Activated naive CD8-positive, alpha-beta T cell treated with anti-CD3 and anti-CD28 coated beads, Interleukin-2, amount 10 ng/mL, durations not matched to agents 7 days and 5 days (primary cell): Measurements from ENCODE around the gene RAB11FIP4. TPM values are rescaled to one million over a fixed set of nuclear protein-coding genes. Genes with fewer than 3 reads are reported as not detected.

Experiments
- ATAC-seq: fragments of 150-1000 bp; cut with Tn5 transposase; one replicate; pipeline ENCODE4 v1.10.0; 2021; ENCODE audit warnings: low read depth, moderate library complexity
- POLR2A ChIA-PET: fragments of 350-600 bp; sonication (Branson Sonifier 250); formaldehyde crosslinking; loops from one replicate; lab custom pipeline; 2021; ENCODE audit warnings: antibody characterized with exemption; lab: Charles Lee
- DNase-seq: peaks from one replicate; pipeline ENCODE4 v3.0.0; 2021
- H3K27ac Mint-ChIP-seq: one replicate; pipeline ENCODE4 v1.8.0; 2022; ENCODE audit warnings: mild to moderate bottlenecking, mixed read lengths
- H3K27me3 Mint-ChIP-seq: one replicate; pipeline ENCODE4 v1.8.0; 2022; ENCODE audit warnings: mild to moderate bottlenecking, moderate library complexity, mixed read lengths
- H3K36me3 Mint-ChIP-seq: one replicate; pipeline ENCODE4 v1.8.0; 2021; ENCODE audit warnings: mild to moderate bottlenecking, mixed read lengths
- H3K4me1 Mint-ChIP-seq: one replicate; pipeline ENCODE4 v1.8.0; 2021; ENCODE audit warnings: mixed read lengths
- H3K4me3 Mint-ChIP-seq: one replicate; pipeline ENCODE4 v1.8.0; 2022; ENCODE audit warnings: mild to moderate bottlenecking, moderate library complexity, mixed read lengths
- H3K9me3 Mint-ChIP-seq: one replicate; pipeline ENCODE4 v1.8.0; 2021; ENCODE audit warnings: mixed read lengths
- total RNA-seq, 2 experiments: library from RNA; stranded (reverse); gene quantifications; one replicate each; pipeline ENCODE4 v1.2.3, GENCODE V29; 2021

RAB11FIP4 gene
- total RNA-seq, 2 experiments from 2014 or later = 38.5 to 42.0 TPM

DNA sequence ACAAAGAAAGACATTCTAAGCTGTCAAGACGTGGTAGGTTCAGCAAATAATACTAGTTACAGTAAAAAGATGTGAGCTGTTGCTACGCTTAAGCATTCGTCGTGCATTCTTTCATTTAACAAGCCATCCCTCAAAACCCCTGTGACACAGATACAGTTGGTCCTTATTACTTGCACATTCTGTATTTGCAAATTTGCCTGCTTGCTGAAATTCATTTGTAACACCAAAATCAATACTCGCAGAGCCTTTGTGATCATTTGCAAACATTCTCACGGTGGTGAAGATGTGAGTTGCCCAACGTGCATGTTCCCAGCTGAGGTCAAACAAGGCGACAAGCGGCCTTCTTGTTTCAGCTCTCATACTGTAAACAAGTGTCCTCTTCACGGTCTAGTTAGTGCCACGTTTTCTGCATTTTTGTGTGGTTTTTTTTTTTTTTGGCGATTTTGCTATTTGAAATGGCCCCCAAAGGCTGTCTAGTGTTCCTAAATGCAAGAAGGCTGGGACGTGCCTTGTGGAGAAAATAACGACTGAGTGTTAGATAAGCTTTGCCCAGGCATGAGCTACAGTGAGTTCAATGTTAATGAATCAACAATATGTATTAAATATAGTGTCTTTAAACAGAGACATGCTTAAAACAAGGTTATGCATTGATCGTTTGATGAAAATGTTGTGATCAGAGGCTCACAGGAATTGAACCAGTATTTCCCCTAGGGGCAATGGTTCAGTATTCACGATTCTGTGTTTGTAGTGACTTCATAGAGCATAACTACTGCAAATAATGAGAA is 84.1 kb downstream of the RAB11FIP4 start:
- H3K27me3 Mint-ChIP-seq = peaks cover 14% of the 10 kb centered on the region
- DNase-seq (no peak), ATAC-seq (no peak)
- H3K4me3 Mint-ChIP-seq = no peak overlapping the region
- H3K36me3 Mint-ChIP-seq = no peaks in the 10 kb centered on the region
- H3K4me1 Mint-ChIP-seq = peaks cover 6% of the 10 kb centered on the region
- H3K27ac Mint-ChIP-seq = no peak overlapping the region
- POLR2A ChIA-PET = no interaction called here
- no peaks in the 10 kb centered on the region for H3K9me3 Mint-ChIP-seq

DNA sequence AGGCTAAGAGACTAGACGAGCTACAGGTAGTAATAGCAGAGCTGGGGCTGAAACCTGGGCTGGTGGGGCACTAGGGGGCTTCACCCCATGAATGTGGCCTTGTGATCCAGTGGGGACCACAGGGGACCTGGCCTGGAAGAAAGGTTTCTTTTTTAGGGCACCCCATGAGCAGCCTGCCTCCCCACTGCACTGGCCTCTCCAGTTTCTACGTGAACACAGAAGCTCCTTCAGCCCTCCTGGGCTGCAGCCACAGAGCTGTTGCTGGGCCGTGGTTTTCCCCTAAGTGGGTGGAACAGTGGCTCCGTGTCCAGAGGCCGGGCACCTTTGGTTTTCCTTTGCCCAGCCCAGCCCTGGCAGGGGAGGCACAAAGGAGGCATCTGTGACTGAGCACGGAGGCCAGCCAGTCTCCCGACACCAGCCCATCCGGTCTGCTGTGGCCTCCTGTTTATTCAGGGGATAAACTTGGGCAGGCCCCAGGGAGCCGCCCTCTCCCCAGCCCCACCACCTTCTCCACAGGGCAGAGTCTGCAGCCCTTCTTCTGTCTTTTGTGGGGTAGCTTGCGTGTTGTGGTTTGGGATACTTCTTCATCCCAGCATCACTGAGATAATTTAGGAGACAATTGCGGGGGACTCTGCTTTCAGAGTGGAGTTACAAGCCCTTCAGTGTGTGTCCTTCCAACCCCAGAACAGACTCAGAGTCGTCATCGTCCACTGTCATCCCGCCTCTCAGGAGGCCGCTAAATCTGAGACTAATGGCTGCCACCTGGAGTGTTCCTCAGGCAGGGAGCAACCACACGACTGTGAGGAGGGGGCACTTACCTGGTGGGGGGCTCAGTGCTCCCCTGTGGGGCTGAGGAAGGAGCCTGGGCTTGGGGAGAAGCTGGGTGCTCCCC is 85.3 kb downstream of the RAB11FIP4 start:
- ATAC-seq (no peak), DNase-seq (no peak)
- H3K36me3 Mint-ChIP-seq = no peaks in the 10 kb centered on the region
- no peak overlapping the region for H3K27ac Mint-ChIP-seq
- H3K27me3 Mint-ChIP-seq = peaks cover 20% of the 10 kb centered on the region
- H3K4me3 Mint-ChIP-seq = no peak overlapping the region
- H3K4me1 Mint-ChIP-seq = no peaks in the 10 kb centered on the region
- POLR2A ChIA-PET = no interaction called here
- H3K9me3 Mint-ChIP-seq = no peaks in the 10 kb centered on the region

DNA sequence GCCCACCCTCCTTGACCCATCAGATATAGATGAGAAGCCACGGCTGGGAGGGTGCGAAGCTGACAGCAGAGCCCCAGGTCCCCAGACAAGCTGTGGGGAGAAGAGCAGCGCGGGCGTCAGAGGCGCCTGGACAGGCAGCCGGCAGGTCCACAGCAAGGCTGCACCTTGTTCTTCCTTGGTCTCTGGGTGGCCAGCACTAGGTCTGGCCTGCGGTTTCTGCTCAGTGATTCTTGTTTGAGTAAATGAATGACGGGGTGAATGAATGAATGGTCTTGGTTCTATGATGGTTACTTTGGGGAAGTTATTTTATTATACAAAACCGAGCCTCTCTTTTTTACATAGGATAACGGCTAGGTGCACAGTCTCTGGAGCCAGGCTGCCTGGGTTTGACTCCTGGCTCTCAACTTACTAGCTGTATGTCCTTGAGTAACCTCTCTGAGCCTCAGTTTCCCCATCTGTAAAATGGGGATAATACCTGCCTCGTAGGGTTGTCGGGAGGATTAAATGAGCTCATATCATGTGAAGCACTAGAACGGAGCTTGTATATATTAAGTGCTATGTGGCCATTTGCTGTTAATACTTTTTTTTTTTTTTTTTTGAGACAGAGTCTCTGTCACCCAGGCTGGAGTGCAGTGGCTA is 86.1 kb downstream of the RAB11FIP4 start:
- Mint-ChIP-seq H3K9me3 (no peaks in the 10 kb centered on the region), H3K27me3 (peaks cover 22% of the 10 kb centered on the region), H3K27ac (no peak overlapping the region), H3K4me3 (no peak overlapping the region), H3K36me3 (no peaks in the 10 kb centered on the region), H3K4me1 (no peaks in the 10 kb centered on the region)
- POLR2A ChIA-PET = interaction anchor here (0.5 to 1.2 kb wide), 4 partner anchors 9 to 538 kb away, joined by 3 to 4 read pairs (median 3); no protein-coding TSS in a partner anchor
- ATAC-seq (no peak), DNase-seq (no peak)

DNA sequence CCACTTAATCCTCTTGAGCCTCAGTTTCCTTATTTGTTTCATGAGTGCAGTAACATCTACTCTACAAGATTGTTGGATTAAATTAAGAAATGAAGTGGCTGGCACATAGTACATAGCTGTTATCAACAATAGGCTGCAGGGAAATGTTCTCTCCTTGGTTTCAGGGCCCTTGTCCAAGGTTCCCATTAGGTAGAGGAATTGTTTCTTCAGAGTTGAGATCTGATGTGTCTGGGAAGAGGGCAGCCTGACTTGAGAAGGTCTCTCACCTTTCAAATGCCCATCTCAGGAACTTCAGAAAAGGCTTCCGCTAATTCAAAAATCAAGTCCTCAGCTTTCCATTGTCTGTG is 87.6 kb downstream of the RAB11FIP4 start:
- H3K36me3 Mint-ChIP-seq = no peaks in the 10 kb centered on the region
- POLR2A ChIA-PET = interaction anchor here (1.2 kb wide), 1 partner anchor 9 kb away, joined by 4 read pairs; no protein-coding TSS in a partner anchor
- H3K27ac Mint-ChIP-seq = no peak overlapping the region

DNA sequence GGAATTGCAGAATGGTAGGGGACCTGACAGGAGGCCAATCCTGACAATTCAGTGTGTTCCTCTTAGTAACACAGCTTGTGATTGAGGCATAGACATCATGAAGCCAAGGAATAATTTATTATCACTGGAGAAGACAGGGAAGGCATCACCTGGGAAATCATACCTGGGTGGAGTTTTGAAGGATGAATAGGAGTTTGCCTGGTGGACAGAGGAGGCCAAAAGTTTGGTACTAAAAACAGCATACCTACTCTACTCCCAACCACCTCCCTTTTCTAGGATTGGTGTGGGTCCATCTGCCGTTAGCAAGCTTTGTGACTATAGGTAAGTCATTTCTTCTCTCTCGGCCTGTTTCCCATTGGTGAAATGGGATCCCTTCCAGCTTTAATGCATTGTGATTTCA is 88.0 kb downstream of the RAB11FIP4 start:
- DNase-seq (no peak), ATAC-seq (no peak)
- H3K4me3 Mint-ChIP-seq = no peak overlapping the region
- no peaks in the 10 kb centered on the region for H3K9me3 Mint-ChIP-seq
- peaks cover 11% of the 10 kb centered on the region for H3K27me3 Mint-ChIP-seq
- POLR2A ChIA-PET = interaction anchor here (1.2 kb wide), 1 partner anchor 8 kb away, joined by 4 read pairs; no protein-coding TSS in a partner anchor
- H3K27ac Mint-ChIP-seq = no peak overlapping the region
- no peaks in the 10 kb centered on the region for H3K36me3 Mint-ChIP-seq
- H3K4me1 Mint-ChIP-seq = no peaks in the 10 kb centered on the region

More for the DNA sequence above, 87.6 kb downstream of the RAB11FIP4 start:
- Mint-ChIP-seq H3K9me3 (no peaks in the 10 kb centered on the region), H3K4me3 (no peak overlapping the region), H3K27me3 (peaks cover 12% of the 10 kb centered on the region), H3K4me1 (no peaks in the 10 kb centered on the region)
- DNase-seq = no peak
- ATAC-seq = no peak

DNA sequence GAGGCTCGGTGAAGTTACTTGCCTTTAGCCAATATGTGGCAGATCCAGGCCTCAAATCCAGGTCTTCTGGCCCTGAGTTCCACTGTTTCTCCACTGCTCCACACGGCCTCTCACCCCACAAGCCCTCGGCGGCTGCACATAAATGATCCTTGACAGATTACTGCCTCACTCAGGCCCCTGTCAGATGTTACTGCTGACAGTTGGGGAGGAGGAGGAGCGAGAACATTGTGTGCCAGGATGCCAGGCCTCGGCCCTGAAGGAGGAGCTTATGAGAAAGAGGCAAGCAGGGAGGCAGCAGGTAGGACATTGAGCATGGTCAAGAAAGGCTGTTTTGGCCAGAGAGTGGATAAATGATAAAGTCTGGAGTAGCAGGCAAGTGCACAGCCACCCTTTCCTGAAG is 88.6 kb downstream of the RAB11FIP4 start:
- Mint-ChIP-seq H3K36me3 (no peaks in the 10 kb centered on the region), H3K9me3 (no peaks in the 10 kb centered on the region), H3K4me1 (no peaks in the 10 kb centered on the region), H3K4me3 (no peak overlapping the region), H3K27ac (no peak overlapping the region), H3K27me3 (peaks cover 11% of the 10 kb centered on the region)
- ATAC-seq = no peak
- POLR2A ChIA-PET = no interaction called here
- DNase-seq = no peak

DNA sequence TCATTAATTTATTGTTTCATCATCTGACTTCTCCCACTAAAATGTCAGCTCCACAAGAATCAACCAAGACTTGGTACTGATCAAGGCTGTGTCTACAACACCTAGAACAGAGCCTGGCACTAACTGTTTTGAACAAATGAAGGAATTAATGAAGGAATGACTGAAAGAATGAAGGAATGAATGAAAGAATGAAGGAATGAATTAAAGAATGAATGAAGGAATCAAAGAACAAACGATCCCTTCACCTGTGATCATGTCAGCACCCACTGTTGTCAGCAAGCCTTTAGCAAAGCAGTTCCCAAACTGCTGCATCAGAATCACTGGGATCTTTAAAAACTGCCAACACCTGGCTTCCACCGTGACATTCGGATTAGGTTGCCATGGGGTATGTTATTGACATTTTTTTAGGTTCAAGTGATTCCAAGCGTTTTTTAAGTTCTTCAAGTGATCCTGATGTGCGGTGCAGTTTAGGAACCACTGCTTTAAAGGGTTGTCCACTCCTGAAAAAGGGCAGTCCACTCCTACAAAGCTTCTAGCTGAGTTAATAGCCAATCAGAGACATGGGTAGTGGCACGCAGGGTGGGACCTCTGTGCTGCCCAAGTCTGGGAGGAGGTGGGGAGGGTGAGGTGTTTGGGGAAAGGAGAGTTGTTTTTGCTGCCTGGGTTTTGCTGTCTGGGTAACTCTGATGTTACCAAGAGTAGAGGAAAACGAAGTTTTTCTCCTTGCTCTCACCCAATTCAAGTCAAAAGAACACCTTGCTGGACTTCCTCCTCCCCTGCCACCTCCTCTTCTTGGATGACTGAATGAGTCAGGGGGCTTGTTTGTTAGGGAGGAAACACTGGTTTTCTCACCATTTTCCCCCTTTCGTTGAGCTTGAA is 89.7 kb downstream of the RAB11FIP4 start:
- no peak overlapping the region for H3K27ac Mint-ChIP-seq
- H3K9me3 Mint-ChIP-seq = no peaks in the 10 kb centered on the region
- ATAC-seq (no peak), DNase-seq (no peak)
- no peak overlapping the region for H3K4me3 Mint-ChIP-seq
- no peaks in the 10 kb centered on the region for H3K4me1 Mint-ChIP-seq
- peaks cover 11% of the 10 kb centered on the region for H3K27me3 Mint-ChIP-seq
- no peaks in the 10 kb centered on the region for H3K36me3 Mint-ChIP-seq
- POLR2A ChIA-PET = interaction anchor here (0.8 kb wide), 1 partner anchor 10 kb away, joined by 3 read pairs; no protein-coding TSS in a partner anchor

DNA sequence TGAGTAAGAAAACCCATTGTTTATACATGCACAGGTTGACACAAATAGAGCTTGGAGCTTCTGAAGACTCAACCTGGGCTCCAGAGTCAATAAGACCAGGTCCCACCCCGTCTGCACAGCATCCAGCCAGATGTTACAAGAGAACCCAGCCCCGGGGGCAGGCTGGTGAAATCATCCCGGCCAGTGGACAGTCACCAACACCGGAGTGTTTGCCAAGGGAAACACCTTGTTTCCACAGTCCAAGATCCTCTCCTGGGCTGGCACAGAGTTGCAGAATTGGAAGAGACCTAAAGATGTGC is 90.3 kb downstream of the RAB11FIP4 start:
- Mint-ChIP-seq H3K9me3 (no peaks in the 10 kb centered on the region), H3K27ac (no peak overlapping the region), H3K27me3 (peaks cover 11% of the 10 kb centered on the region), H3K4me1 (no peaks in the 10 kb centered on the region), H3K4me3 (no peak overlapping the region), H3K36me3 (no peaks in the 10 kb centered on the region)
- ATAC-seq = no peak
- DNase-seq = no peak
- POLR2A ChIA-PET = interaction anchor here (0.8 kb wide), 1 partner anchor 9 kb away, joined by 3 read pairs; no protein-coding TSS in a partner anchor

DNA sequence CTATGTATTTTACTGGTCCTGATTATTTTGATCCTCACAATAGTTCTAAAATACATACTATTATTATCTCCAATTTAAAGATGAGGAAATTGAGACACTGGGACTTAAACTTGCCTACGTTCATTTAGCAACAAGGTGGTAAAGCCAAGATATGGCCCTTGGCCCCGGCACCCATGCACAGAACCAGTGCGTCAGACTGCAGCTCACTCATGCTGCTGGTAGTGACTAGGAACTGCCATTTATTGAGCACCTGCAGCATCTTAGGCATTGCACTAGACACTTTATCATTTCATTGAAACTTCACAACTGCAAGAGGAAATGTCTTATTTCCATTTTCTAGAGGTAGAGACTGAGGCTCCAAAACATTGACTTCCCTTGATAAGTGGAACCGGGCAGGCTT is 93.3 kb downstream of the RAB11FIP4 start:
- no peaks in the 10 kb centered on the region for H3K36me3 Mint-ChIP-seq
- peaks cover 11% of the 10 kb centered on the region for H3K27me3 Mint-ChIP-seq
- ATAC-seq = no peak
- peaks cover 19% of the 10 kb centered on the region for H3K4me1 Mint-ChIP-seq
- H3K9me3 Mint-ChIP-seq = no peaks in the 10 kb centered on the region
- POLR2A ChIA-PET = no interaction called here
- no peak for DNase-seq
- no peak overlapping the region for H3K4me3 Mint-ChIP-seq
- H3K27ac Mint-ChIP-seq = no peak overlapping the region

DNA sequence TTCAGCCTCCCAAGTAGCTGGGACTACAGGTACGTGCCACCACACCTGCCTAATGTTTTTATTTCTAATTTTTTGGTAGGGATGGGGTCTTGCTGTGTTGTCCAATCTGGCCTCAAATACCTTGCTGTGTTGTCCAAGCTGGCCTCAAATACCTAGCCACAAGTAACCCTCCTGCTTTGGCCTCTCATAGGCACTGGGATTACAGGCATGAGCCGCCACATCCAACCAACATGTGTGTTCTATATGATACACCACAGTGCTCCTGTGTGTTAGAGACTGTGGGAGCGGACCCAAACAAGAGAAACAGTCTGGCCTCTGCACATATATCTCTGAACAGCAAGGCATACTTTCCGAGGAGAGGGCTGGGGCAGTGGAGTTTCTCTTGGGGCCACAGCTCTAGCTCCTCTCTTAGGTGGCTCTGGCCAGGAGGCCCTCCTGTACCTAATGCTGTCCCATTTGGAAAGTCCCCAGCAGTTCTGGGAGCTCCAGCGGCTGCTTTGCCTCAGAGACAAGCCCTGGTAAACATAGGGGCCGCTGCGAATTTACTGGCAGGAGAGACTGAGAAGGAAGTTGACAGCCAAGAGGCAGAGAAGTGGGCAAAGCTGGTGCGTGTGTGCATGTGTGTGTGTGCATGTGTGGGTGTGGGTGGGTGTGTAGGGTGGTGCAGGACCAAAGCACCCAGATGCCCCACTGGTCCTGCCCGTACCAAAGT is 95.0 kb downstream of the RAB11FIP4 start:
- POLR2A ChIA-PET = interaction anchor here (1.4 to 11.1 kb wide), 2 partner anchors 18 to 23 kb away, joined by 8 to 208 read pairs; no protein-coding TSS in a partner anchor
- Mint-ChIP-seq H3K27ac (peak overlapping the region; percentile 71), H3K27me3 (peaks cover 8% of the 10 kb centered on the region), H3K36me3 (peaks cover 2% of the 10 kb centered on the region), H3K4me1 (peaks cover 32% of the 10 kb centered on the region), H3K9me3 (no peaks in the 10 kb centered on the region), H3K4me3 (peak overlapping the region; percentile 85)
- ATAC-seq (no peak), DNase-seq (no peak)

DNA sequence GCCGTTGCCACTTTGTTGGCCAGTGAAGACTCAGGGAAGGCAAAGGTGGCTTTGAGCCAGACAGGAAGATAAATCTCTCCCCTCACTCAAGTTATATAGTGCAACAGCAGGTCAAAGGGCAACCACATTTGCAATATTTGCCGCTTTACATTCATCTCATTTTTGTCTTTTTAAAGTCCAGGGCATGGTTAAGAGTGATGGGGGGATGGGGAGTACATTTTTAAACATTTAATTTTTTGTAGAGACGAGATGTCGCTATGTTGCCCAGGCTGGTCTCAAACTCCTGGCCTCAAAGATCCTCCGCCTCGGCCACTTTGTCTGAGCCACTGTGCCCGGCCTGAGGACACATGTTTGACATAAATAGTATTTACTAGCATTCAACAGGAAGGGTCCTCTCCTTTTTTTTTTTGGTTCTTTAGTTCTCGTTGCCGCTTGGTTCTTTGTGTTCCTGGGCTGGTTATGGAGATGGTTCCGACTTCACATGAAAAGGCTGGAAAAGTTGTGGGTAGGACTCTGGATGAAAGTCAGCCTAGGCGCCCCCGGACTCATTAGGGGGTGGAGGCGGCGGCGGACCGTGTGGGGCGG is 95.7 kb downstream of the RAB11FIP4 start:
- ATAC-seq (no peak), DNase-seq (no peak)
- POLR2A ChIA-PET = interaction anchor here (0.8 to 11.1 kb wide), 11 partner anchors 8 to 173 kb away, joined by 3 to 208 read pairs (median 5); partner anchors contain the start of gene EVI2B
- H3K27me3 Mint-ChIP-seq = peaks cover 2% of the 10 kb centered on the region
- H3K9me3 Mint-ChIP-seq = no peaks in the 10 kb centered on the region
- peaks cover 2% of the 10 kb centered on the region for H3K36me3 Mint-ChIP-seq
- peak overlapping the region; percentile 71 for H3K27ac Mint-ChIP-seq
- H3K4me3 Mint-ChIP-seq = peak overlapping the region; percentile 85
- peaks cover 39% of the 10 kb centered on the region for H3K4me1 Mint-ChIP-seq
